ENCODE measurements around the gene EEA1.

DNA sequence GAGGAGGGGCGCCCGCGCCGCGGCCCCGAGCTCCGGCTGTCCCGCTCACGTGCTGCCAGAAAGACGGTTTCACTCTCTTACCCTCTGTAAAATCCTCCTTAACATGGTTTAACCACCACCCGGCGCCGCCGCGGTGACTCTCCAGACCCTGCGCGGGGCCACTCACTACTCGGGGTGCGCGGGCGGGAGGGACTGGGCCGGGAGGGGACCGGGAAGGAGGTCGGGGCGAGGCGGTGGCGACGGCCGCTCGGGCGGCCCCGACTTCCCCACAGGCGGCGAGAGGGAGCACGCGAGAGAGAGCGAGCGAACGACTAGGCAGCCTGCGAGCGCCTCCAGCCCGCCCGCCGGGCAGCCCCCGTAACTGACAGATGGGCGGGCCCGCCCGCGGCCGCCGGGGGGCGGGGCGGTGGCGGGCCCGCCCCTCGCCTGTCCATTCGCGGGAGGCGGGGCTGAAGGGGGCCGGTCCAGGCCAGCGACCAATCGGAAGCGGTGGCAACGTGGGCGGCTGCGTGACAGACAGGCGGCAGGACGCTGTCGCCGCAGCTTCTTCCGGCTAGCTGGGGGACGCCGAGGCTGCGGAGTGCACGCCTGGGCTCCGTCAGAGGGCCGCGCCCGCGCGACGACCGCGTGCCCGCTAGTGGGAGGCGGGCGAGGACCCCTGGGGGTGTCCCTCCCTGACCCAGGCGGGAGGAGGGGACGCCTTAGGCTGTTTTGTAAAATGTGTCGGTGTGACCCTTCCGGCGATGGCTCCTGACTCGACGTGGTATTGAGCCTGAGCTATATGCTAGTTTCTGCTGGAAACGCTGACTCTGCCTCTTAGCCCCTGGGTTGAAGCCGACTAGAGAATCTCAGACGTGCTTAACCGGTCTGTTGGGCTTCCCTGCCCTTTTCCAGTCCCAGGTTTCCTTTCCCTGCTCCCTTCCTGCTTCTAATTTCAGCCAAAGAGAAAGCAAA, at the start of gene EEA1:
- TF ChIP-seq CTCF (IDR thresholded peaks at IDR 0.05) (peak in 2 of 5 experiments; percentile 20), POLR2A (IDR thresholded peaks at IDR 0.05) (peak; percentile 97)

All from transverse colon (tissue), 3 donors.